ENCODE results near the gene PRDM16.

Gene PRDM16

DNA sequence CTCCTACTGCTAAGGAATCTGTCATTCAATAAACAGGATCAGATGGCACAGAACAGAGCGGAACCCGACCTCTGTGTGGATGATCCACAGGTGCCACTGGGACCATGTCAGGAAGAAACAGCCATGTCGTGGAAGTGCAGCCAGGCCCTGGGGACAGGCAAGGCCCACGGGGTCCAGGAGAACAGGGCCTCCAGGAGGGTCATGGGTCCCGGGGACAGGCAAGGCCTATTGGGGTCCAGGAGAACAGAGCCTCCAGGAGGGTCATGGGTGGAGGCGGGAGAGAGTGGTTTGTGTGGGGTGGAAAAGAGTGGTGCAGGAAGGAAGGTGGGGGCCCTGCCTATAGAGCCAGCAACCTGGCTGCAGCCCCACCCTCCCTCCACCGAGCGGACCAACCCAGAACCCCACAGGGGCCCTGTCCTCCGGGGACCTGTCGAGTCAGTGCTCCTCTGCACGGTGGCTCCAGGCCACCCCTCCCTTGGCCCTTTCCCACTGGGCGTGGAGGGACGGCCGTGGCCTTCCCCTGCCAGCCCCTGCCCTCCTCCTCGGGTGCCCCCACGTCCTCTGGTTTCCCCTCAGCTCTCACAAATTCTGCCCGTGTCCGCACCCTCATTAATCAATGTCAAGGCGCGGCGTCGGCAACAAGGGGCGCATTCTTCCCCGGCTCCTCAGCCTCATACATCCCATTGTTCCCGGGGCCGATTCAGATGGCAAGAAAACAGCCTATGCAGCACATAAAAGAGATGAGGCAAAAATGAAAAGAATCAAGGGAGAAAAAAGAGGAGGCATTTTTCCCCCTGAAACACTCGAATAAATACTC, 146.4 kb downstream of the PRDM16 start:
- DNase-seq, result no peak

GRCh38 chr1:3216015-3216391, 147.0 kb downstream of the PRDM16 start:
- DNase-seq, result no peak

GRCh38 chr1:3217181-3217641, 148.2 kb downstream of the PRDM16 start:
- no peak for DNase-seq

GRCh38 chr1:3217979-3218679, 149.1 kb downstream of the PRDM16 start:
- DNase-seq, result no peak

DNA sequence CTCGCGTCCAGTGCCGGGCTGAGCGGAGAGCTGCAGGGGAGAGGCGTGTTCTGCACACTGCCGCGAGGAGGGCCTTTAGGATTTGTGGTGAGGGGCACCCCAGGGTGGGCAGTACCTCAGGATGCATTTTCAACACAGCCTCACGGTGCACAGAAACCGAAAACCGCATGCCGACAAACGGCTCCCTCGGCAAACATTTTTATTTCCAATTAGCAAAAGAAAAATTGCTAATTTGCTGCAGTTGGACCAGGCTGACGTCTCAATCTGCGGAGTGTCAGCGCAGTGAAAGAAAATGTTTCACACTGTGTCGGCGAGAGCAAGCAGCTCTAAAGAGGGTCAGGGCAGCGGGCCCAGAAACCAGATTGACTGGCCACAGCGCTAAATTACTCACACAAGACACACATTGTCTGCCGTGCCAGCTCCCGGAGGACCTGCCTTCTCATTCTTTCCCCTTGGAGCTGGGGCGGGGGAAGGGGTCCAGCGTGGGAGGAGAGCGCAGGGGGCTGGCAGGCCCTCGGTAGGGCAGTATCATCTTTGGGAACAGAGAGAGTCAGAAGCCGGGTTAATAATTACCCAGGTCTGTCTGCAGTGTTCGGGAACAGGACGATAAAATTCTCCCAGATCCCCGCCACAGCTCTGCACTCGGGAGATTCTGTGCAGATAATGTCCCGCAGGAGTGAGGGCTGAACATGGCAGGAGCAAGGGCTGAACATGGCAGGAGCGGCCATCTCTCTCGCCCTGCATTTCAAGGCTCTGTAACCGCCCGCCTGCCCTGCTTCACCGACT, 150.2 kb downstream of the PRDM16 start:
- DNase-seq, result no peak

DNA sequence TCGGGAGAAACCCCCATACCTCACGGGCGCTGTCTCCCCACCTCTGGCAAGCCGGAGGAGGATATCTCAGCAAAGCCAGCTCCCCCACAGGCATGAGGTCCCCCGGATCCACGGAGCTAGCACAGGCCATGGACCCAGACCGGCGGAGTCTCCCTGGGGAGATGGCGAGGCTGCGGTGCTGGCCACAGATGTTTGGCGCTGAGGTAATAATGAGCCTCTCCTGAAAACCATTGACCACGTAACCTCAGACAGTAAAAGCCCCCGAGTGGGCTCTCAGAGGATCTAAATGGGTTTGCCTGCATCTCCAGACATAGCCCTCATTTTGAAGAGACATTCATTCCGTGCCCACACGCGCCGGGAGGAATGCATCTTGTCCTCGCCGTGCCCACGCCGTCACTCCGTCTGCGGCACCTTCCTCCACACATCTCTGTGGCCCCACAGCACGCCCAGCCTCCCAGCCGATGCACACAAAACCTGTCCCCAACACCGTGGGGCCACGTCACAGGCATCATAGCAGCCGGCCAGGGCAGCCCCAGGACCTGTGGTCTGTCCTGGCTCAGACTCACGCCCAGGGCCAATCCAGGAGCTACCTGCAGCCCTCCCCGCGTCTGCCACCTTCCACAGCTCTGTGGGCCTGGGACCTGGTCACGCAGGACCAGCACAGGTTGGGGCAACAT, 150.9 kb downstream of the PRDM16 start:
- no peak for DNase-seq

DNA sequence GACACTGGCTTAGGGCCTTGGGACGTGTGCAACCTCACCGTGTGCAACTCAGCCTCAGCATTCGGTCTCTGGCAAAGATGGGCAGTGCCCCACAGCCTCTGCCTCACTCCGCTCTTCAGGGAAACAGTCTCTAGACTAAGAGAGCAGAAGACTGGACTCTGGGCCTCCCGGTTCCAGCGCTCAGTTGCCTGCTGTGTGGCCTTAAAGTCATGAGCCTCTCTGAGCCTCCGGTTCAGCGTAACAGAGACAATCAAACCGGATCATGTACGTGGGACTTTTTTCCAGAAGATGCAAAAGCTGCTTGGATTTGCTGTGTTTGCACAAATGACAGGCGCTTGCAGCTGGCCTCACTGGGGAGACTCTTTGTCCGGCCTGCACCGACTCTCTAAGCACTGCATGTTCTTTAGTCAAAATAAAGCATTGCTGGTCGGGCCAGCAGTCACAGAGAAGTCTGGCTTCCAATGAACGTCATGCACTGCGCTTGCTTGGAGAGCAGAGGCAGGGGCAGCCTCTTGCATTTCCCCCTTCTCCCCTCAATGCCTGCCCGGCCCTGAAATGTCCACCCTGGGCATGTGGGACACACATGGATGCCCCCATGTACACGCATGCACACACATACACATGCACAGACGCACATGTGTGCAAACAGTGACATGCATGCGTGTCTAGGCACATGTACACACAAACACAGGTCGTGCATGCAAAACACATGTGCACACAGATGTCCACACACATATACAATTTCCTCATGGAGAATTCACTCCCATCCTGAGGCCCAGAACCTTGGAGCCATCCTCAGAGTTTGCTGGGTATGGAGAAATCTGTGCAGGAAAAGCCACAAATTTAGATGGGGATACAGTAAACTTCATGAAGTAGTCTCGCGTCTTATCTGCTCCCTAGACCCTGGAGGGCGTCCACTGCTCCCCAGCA, 152.4 kb downstream of the PRDM16 start:
- no peak for DNase-seq

GRCh38 chr1:3222042-3222692, 153.2 kb downstream of the PRDM16 start:
- no peak for DNase-seq

GRCh38 chr1:3225661-3226060, 156.7 kb downstream of the PRDM16 start:
- no peak for DNase-seq

GRCh38 chr1:3226191-3226590, 157.2 kb downstream of the PRDM16 start:
- no peak for DNase-seq

DNA sequence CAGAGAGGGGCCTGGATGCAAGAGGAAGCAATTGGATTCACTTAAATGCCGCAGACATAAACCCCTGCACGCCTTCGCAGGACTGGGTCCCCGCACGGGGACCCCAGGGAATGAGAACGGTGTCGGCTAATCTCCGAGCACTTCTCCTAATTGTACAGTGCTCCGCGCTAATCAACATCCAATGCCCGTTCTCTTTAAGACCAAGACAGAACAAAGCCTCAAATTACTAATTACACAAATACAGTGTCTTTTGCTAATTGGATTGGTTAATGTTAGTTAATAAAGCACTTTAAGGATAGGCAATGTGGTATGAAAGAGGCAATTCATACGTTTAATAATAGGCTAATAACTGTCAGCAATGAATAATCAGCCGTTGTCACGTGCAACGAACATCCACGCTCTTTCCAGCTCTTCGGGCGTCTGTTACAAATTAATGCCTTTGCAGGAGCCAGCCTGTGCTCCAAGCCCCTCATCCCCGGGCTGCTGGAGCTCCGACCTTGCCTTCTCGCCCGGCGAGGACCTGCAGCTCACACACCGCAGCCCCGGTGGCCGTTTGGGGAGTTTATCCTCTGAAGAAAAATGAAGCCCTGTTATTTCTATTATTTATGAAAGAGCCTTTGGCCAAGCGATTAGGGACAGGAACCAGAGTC, 157.8 kb downstream of the PRDM16 start:
- no peak for DNase-seq

DNA sequence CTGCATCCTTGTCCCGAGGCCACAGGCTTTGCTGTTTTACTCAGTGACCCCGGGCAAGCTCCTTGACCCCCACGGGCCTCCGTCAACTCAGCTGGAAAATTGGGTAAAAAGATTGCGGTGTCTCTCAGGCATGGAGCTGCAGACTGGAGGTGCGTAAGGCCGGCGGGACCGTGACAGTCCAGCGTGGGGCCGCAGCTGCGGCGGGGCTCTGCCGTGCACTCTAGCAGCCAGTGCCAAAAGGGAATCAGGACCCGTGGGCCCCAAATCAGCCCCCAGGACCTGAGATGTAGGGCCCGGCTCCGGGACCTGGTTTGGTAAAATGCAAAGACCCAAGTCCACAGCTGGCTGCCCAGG, 158.3 kb downstream of the PRDM16 start:
- DNase-seq, result no peak

DNA sequence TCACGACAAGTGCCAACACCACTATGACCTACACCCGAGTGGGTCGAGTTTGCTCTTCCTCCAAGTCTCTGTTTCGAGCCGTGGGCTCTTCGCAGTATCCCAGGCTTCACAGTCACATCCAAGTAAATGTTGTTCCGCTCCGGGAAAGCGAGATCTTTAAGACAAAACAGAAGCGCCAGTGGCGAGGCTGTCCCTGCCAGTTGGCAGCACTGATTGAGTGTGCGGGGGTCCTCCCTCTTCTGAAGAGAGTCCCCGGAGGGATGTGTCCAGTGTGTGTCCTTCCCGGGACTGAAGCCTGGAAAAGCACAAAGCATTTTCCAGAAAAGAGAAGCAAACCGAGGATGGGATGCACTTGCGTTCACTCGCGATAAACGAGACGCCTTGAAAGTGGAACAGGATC, 158.9 kb downstream of the PRDM16 start:
- DNase-seq, result no peak

DNA sequence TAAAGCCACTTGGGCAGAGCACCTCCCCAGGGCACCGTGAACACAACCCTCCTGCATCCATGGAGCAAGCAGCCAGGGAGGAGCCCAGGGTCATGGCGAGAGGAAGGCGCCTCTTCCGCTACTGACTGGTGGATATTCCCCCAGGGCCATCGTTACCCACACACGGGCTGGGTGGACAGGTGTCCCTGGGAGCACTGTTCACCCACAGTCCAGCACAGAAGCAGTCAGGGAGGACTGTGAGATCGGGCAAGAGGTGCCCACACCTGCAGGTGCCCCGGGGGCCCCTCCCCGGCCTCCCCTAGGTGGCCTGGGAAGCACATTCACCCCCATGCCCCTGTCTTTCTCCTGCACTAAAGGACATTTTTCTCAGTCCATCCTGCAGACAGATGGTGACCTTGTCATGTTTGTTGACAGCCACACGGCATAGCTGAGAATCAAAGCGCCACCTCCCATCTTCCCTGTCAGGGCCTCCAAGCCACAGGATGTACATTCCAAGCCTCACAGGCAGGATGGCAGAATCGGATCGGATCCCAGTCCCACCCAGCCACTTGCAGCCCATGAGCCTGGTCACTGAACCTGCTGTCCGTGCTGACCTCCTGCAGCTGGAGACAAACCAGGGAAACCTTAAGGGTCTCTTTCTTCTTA, 160.2 kb downstream of the PRDM16 start:
- no peak for DNase-seq

- no peak for DNase-seq
Observed at GRCh38 chr1:3230553-3230952, 161.6 kb downstream of the PRDM16 start.

- no peak for DNase-seq
Observed at GRCh38 chr1:3231245-3231644, 162.2 kb downstream of the PRDM16 start.

DNA sequence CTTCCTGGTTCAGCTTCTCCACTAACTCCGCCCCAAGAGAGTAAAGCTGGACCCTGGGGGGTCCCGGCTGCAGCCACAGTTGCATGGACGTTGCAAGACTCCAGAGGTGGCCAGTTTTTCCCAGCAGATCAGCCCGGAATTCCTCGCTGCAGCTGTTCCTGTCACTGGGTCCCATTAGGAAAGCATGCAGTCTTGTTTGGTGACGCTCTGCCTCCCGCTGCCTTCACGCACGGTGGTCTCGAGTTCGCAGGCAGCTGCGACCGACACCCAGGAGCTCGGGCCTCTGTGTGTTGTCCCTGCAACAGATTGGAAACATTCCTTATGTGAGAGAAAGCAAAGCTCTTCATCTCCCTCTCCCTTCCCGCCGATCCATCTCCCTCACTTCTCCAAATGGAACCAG, 162.8 kb downstream of the PRDM16 start:
- no peak for DNase-seq

DNA sequence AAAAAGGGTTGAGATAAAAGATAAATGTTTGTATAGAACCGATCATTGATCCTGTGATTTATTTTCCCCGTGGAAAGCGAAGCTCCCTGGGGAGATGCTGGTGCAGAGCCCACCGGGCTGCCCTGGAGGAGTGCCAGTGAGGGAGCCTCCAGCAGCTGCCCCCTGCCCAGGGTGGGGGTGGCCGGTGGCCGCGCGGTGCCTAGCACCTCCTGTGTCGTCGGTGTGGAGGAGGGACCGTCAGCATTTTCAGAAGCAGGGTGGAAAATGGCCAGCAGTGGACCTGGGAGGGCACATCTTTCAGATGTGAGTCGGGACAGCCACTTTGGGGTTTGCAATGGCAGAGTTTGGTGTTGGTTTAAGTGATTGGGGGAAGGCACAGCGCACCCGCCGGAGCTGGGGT, 164.0 kb downstream of the PRDM16 start:
- no peak for DNase-seq

DNA sequence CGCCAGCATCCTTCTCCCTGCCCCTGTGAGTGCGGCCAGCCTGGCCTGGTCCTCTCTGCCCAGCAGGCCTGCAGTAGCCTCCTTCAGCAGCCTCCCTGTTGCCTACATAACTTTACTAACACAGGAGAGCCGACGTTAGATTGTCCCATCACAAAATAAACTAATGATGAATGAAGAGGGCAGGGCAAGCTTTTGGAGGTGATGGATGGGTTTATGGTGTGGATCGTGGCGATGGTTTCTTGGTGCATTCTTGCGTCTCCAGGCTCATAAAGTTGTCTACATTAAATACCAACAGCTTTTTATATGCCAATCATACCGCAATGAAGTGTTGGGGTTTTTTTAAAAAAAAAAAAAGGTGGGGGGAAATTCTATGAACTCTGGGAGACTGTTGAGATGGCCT, 164.5 kb downstream of the PRDM16 start:
- DNase-seq, result no peak

DNA sequence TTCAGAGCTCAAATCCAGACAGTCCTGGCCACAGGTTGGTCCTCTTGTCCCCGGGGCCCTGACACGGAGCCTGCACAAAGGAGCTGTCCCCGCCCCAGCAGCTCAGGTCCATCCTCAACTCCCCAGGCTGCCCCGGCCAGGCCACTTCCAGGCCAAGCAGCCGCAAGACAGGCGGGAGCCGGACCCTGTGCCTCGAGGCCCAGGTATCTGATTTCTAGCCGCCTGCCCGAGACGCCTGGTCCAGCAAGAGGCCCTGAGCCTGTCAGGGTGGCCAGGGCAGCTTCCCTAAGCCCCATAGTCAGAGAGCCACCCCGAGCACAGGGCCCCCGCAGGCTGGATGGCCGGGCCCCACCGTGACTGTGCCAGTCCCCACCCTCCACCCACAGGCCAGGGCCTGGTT, 165.3 kb downstream of the PRDM16 start:
- no peak for DNase-seq
